HL-60 (cell line): ENCODE data around the gene ETV3L.

ENCODE experiments used
- DNase-seq, 2 experiments: peaks; one replicate each; pipeline ENCODE4 v3.0.0-alpha.2; 2010 to 2020; ENCODE audit warnings: low read depth in 1 of 2, low spot score in 1 of 2
- H3K27ac ChIP-seq: fragments of 250-450 bp; sonication (Bioruptor Pico); replicated peaks from 2 replicates; pipeline ENCODE4 v1.5.1; 2020; ENCODE audit warnings: mild to moderate bottlenecking, moderate library complexity
- H3K27me3 ChIP-seq: fragments of 250-450 bp; sonication (Bioruptor Pico); 2 replicates; pipeline ENCODE4 v1.5.1; 2021; ENCODE audit warnings: mild to moderate bottlenecking, moderate library complexity; ENCODE audit not compliant: insufficient read depth, poor library complexity, severe bottlenecking
- H3K4me3 ChIP-seq: replicated peaks from 2 replicates; pipeline ENCODE4 v1.5.1; 2011; ENCODE audit warnings: mild to moderate bottlenecking, control low read depth, low read length; ENCODE audit not compliant: insufficient read depth
- CTCF ChIP-seq: IDR thresholded peaks from one replicate; pipeline ENCODE4 v1.5.1; 2011; ENCODE audit warnings: low read length, control low read depth, inconsistent platforms; ENCODE audit not compliant: insufficient read depth
- GABPA ChIP-seq: IDR thresholded peaks from 2 replicates; pipeline ENCODE4 v1.6.1; 2012; ENCODE audit warnings: low read depth
- POLR2AphosphoS5 ChIP-seq: IDR thresholded peaks from 2 replicates; pipeline ENCODE4 v1.6.1; 2012; ENCODE audit warnings: low read depth
- REST ChIP-seq: IDR thresholded peaks from 2 replicates; pipeline ENCODE4 v1.6.1; 2012; ENCODE audit warnings: low read depth; ENCODE audit not compliant: insufficient replicate concordance
- SPI1 ChIP-seq: IDR thresholded peaks from 2 replicates; pipeline ENCODE4 v1.6.1; 2012; ENCODE audit warnings: low read depth, mild to moderate bottlenecking, borderline replicate concordance

The ETV3L gene

GRCh38 chr1:157114183-157115121 lies 14.8 kb upstream of the ETV3L start:
- H3K27me3 ChIP-seq, result peaks cover 3% of the 10 kb centered on the region
- no peak for DNase-seq
- no peak for TF ChIP-seq POLR2AphosphoS5
- no peak for TF ChIP-seq REST
- no peak for TF ChIP-seq CTCF
- TF ChIP-seq GABPA, result no peak
- no peak for TF ChIP-seq SPI1
- no peak overlapping the region for H3K4me3 ChIP-seq
- no peak overlapping the region for H3K27ac ChIP-seq

GRCh38 chr1:157113631-157114030 lies 14.0 kb upstream of the ETV3L start:
- no peak overlapping the region for H3K4me3 ChIP-seq
- no peak for TF ChIP-seq CTCF
- TF ChIP-seq GABPA, result no peak
- TF ChIP-seq REST, result no peak
- no peak for TF ChIP-seq POLR2AphosphoS5
- peaks cover 5% of the 10 kb centered on the region for H3K27me3 ChIP-seq
- DNase-seq, result no peak
- H3K27ac ChIP-seq, result no peak overlapping the region

- no peak for DNase-seq
- H3K4me3 ChIP-seq, result no peak overlapping the region
- no peak for TF ChIP-seq SPI1
- TF ChIP-seq CTCF, result no peak
- TF ChIP-seq GABPA, result no peak
- no peak for TF ChIP-seq REST
- TF ChIP-seq POLR2AphosphoS5, result no peak
- no peak overlapping the region for H3K27ac ChIP-seq
- H3K27me3 ChIP-seq, result peaks cover 9% of the 10 kb centered on the region
Observed at GRCh38 chr1:157113106-157113505, 13.5 kb upstream of the ETV3L start.
